Measurements from ENCODE around the gene OARD1. TPM values are rescaled to one million over a fixed set of nuclear protein-coding genes. Genes with fewer than 3 reads are reported as not detected.

Gene OARD1
- total RNA-seq, 1 experiment from 2014 or later: 33.2 TPM

DNA sequence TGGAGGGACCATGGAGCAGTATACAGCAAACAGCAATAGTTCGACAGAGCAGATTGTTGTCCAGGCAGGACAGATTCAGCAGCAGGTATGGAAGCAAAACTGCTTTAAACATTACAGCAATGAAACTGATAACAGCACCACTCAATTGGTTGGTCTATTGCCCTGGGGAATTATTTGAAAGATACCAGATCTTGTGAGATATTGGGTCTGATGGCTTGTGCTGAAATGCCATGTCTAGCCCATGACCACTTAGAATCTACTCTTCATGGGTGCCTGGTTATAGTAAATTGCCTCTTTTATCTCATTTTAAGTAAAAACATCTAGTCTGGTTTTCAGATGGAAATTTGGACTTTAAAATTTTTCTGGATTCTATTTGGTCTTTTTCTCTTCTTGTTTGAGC is 6.9 kb upstream of the OARD1 start:
- intact Hi-C loops (cut with micrococcal nuclease; ENCODE audit: unreplicated experiment): no loop called here
- no peaks in the 10 kb centered on the region for H3K9me3 Mint-ChIP-seq (ENCODE audit: low read depth, unreplicated experiment)
- no peak for DNase-seq
- no peak overlapping the region for H3K27ac Mint-ChIP-seq (ENCODE audit: unreplicated experiment)
- no peaks in the 10 kb centered on the region for H3K27me3 Mint-ChIP-seq (ENCODE audit: unreplicated experiment)
- peaks cover 23% of the 10 kb centered on the region for H3K4me1 Mint-ChIP-seq (ENCODE audit: low read depth, unreplicated experiment)
- no peak overlapping the region for H3K4me3 Mint-ChIP-seq (ENCODE audit: low read depth, unreplicated experiment)
- no TSS peak for BruUV-seq (replicated peaks)
- CTCF ChIA-PET: no interaction called here
- TF ChIP-seq, protein P1, sequence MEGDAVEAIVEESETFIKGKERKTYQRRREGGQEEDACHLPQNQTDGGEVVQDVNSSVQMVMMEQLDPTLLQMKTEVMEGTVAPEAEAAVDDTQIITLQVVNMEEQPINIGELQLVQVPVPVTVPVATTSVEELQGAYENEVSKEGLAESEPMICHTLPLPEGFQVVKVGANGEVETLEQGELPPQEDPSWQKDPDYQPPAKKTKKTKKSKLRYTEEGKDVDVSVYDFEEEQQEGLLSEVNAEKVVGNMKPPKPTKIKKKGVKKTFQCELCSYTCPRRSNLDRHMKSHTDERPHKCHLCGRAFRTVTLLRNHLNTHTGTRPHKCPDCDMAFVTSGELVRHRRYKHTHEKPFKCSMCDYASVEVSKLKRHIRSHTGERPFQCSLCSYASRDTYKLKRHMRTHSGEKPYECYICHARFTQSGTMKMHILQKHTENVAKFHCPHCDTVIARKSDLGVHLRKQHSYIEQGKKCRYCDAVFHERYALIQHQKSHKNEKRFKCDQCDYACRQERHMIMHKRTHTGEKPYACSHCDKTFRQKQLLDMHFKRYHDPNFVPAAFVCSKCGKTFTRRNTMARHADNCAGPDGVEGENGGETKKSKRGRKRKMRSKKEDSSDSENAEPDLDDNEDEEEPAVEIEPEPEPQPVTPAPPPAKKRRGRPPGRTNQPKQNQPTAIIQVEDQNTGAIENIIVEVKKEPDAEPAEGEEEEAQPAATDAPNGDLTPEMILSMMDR (IDR thresholded peaks at IDR 0.05; ENCODE audit: unreplicated experiment): no peak
- H3K36me3 Mint-ChIP-seq (ENCODE audit: insufficient read depth, unreplicated experiment): peaks cover 22% of the 10 kb centered on the region

DNA sequence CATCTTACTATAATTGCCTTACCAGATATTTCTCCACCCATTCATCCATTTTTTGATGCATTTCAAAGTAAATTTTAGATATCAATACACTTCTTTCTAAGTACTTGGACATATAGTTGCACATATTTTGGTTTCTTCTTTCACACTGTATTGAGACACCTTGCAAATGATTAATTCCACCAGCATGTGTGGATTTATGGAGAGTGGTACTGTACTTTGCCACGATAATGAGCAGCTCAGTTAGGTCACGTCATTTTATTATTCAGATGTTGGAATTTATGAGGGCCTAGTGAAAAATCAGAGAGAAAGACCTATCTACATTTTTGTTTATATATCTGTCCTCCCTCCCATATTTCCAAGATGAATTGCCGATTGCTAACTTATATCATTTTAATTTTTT is 5.9 kb upstream of the OARD1 start:
- Mint-ChIP-seq H3K4me3 (ENCODE audit: low read depth, unreplicated experiment) (no peak overlapping the region), H3K9me3 (ENCODE audit: low read depth, unreplicated experiment) (no peaks in the 10 kb centered on the region), H3K27ac (ENCODE audit: unreplicated experiment) (no peak overlapping the region), H3K4me1 (ENCODE audit: low read depth, unreplicated experiment) (peaks cover 25% of the 10 kb centered on the region), H3K27me3 (ENCODE audit: unreplicated experiment) (no peaks in the 10 kb centered on the region), H3K36me3 (ENCODE audit: insufficient read depth, unreplicated experiment) (peaks cover 31% of the 10 kb centered on the region)
- no peak for DNase-seq
- CTCF ChIA-PET: interaction anchor here (0.7 kb wide), 1 partner anchor 54 kb away, joined by 3 read pairs; no protein-coding TSS in a partner anchor
- intact Hi-C loops (cut with micrococcal nuclease; ENCODE audit: unreplicated experiment): no loop called here
- BruUV-seq (replicated peaks): no TSS peak
- TF ChIP-seq, protein P1 (IDR thresholded peaks at IDR 0.05; ENCODE audit: unreplicated experiment): no peak

DNA sequence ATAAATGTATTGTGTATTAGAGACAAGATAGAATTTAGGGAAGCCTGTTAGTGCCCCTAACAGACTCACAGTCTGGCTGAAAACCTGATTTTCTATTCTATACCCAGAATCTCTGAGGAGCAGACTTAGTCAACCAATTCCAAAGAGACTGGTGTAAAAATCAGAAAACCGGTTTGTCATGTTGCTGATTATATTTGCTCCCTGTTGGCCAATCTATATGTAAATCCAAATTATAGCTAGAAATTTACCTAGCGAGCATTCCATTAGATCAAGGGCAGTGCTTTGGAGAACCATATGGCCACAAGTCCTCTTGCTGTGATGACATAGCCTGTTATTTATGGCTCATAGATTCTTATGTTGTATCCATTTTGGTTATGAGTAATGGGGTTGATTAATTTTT is 5.4 kb upstream of the OARD1 start:
- BruUV-seq (replicated peaks): no TSS peak
- Mint-ChIP-seq H3K27ac (ENCODE audit: unreplicated experiment) (no peak overlapping the region), H3K9me3 (ENCODE audit: low read depth, unreplicated experiment) (no peaks in the 10 kb centered on the region)

DNA sequence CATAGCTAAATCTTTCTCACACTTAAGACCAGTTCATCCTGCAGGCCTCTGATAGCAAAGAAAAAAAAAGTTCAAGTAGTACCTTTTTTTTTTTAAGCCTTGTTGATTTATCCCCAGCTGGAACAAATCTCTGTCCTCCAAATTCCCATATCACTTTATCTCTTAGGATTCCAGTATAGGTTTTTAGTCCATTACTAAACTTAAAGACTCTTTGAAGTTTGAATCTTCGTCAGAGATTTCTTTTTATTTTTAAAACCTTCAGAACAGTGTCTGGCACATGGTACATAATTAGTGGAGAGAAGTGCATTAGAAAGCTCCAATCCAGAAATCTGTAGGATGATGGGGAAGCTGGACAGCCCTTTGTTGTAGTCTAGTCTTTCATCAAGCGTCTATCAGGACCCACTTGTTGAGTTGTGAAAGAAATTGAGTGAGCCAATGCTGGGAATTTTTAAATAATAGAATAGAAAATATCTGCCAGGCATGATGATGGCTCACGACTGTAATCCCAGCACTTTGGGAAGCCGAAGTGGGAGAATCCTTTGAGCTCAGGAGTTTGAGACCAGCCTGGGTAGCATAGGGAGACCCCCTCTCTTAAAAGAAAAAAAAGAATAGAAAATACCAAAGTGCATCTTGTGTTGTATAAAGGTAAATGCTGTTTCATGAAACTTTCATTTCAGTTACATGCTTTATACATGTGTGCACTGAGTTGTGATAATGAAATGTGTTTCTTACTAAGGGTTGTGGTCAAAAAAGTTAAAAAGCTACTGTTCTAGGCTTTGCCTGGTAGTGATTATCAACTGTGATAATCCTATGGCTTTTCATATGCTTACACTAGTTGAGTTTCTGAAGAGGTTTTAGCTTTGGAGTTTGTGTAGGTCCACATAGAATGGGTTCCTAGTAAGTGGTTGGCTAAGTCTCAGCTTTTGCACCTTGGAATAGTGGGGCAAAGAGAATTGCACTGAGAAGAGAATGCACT is 3.8 kb upstream of the OARD1 start:
- Mint-ChIP-seq H3K27me3 (ENCODE audit: unreplicated experiment) (no peaks in the 10 kb centered on the region), H3K4me1 (ENCODE audit: low read depth, unreplicated experiment) (peaks cover 30% of the 10 kb centered on the region), H3K4me3 (ENCODE audit: low read depth, unreplicated experiment) (peak overlapping the region; percentile 83), H3K9me3 (ENCODE audit: low read depth, unreplicated experiment) (no peaks in the 10 kb centered on the region), H3K36me3 (ENCODE audit: insufficient read depth, unreplicated experiment) (peaks cover 53% of the 10 kb centered on the region), H3K27ac (ENCODE audit: unreplicated experiment) (peak overlapping the region; percentile 96)
- DNase-seq: no peak
- TF ChIP-seq, protein P1 (IDR thresholded peaks at IDR 0.05; ENCODE audit: unreplicated experiment): no peak
- intact Hi-C loops (cut with micrococcal nuclease; ENCODE audit: unreplicated experiment): no loop called here
- CTCF ChIA-PET: interaction anchor here (0.6 kb wide), 2 partner anchors 658 to 659 kb away, joined by 6 to 8 read pairs; no protein-coding TSS in a partner anchor
- no TSS peak for BruUV-seq (replicated peaks)

More for the DNA sequence above, 5.4 kb upstream of the OARD1 start:
- no peak for DNase-seq
- intact Hi-C loops (cut with micrococcal nuclease; ENCODE audit: unreplicated experiment): no loop called here
- Mint-ChIP-seq H3K27me3 (ENCODE audit: unreplicated experiment) (no peaks in the 10 kb centered on the region), H3K4me3 (ENCODE audit: low read depth, unreplicated experiment) (no peak overlapping the region), H3K4me1 (ENCODE audit: low read depth, unreplicated experiment) (peaks cover 25% of the 10 kb centered on the region), H3K36me3 (ENCODE audit: insufficient read depth, unreplicated experiment) (peaks cover 37% of the 10 kb centered on the region)
- TF ChIP-seq, protein P1 (IDR thresholded peaks at IDR 0.05; ENCODE audit: unreplicated experiment): no peak
- CTCF ChIA-PET: interaction anchor here (0.5 kb wide), 1 partner anchor 760 kb away, joined by 11 read pairs; no protein-coding TSS in a partner anchor

Data from Calu3 (cell line).